Ectodermal cell (in vitro differentiated cells): Measurements from ENCODE around the gene SRSF4.

Experiments used
- H3K27ac ChIP-seq: 2 replicates; pipeline ENCODE4 v1.7.0; 2013; ENCODE audit warnings: mild to moderate bottlenecking, low read depth, low read length; ENCODE audit not compliant: insufficient read depth, poor library complexity, severe bottlenecking
- H3K27me3 ChIP-seq: 2 replicates; pipeline ENCODE4 v1.7.0; 2013; ENCODE audit warnings: mild to moderate bottlenecking, low read length; ENCODE audit not compliant: insufficient read depth, control insufficient read depth, poor library complexity, severe bottlenecking
- H3K36me3 ChIP-seq: one replicate; pipeline ENCODE4 v1.7.0; 2013; ENCODE audit warnings: low read length; ENCODE audit not compliant: control insufficient read depth, insufficient read depth
- H3K4me1 ChIP-seq: one replicate; pipeline ENCODE4 v1.7.0; 2013; ENCODE audit warnings: low read length; ENCODE audit not compliant: control insufficient read depth, insufficient read depth
- H3K4me3 ChIP-seq: 2 replicates; pipeline ENCODE4 v1.7.0; 2013; ENCODE audit warnings: low read depth, low read length, control low read depth; ENCODE audit not compliant: insufficient read depth
- H3K9me3 ChIP-seq: 2 replicates; pipeline ENCODE4 v1.7.0; 2013; ENCODE audit warnings: mild to moderate bottlenecking, low read length, moderate library complexity; ENCODE audit not compliant: control insufficient read depth
- WGBS, 2 experiments: methylation state at CpG; one replicate each; pipeline ENCODE4 v1.1.7; 2013; ENCODE audit warnings: missing lambda C conversion rate in 2 of 2; 5-methylcytosine and 5-hydroxymethylcytosine counted together

The SRSF4 gene

DNA sequence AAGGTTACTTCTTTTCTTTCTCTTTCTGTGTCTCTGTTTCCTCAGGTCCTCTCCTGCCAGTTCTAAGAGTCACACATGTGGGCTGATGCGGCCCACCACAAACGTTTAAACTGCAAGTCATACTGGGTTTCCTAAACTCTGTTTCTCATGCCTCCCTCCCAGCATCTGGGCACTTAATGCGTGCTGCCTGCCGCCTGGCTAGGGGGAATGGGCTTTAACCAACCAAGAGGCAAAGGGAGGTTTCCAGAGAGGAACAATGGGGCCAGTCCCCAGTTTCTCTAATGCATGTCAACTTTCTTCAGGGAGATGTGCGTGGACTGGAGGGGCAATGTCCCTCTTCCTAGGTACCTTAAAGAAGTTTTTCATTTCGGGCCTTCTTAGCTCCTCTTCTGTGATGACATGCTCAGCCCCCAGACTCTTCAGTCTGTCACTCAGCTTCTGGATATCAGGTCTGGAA is 19.9 kb upstream of the SRSF4 start:
- H3K4me3 ChIP-seq, result no peak overlapping the region
- no peaks in the 10 kb centered on the region for H3K4me1 ChIP-seq
- no peaks in the 10 kb centered on the region for H3K9me3 ChIP-seq
- no peaks in the 10 kb centered on the region for H3K27me3 ChIP-seq
- WGBS, 2 experiments, result 95% methylated on average over 6 of the region's 6 CpGs
- peaks cover 22% of the 10 kb centered on the region for H3K36me3 ChIP-seq
- no peak overlapping the region for H3K27ac ChIP-seq

DNA sequence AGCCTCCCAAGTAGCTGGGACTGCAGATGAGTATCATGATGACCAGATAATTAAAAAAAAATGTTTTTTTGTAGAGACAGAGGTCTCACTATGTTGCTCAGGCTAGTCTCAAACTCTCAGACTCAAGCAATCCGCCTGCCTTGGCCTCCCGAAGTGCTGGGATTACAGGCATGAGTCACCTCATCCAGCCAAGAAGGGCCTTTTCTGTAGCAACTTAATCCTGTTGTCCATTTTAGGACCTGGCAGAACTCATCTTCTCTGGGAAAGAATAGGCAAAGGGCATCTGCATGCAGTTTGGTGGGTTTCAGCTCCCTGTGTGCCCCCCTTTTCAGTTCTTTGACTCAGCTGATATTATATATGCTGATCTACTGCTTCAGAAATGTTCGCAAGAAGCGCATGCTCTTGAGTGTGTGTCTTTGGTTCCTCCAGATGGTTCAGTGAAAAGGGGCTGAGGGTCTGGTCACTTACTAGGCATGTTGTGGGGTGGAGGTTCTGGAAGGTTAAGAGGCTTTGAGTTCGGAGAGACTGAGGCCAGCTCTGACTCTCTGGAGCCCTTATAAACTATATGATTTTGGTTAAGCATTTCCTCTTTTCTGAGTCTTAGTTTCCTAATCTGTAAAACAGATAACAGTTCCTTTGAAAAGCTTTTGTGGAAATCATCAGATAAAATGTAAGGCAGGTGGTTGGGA is 19.4 kb upstream of the SRSF4 start:
- 95 to 97% methylated on average over 4 to 5 of the region's 5 CpGs for WGBS, 2 experiments
- no peaks in the 10 kb centered on the region for H3K27me3 ChIP-seq

DNA sequence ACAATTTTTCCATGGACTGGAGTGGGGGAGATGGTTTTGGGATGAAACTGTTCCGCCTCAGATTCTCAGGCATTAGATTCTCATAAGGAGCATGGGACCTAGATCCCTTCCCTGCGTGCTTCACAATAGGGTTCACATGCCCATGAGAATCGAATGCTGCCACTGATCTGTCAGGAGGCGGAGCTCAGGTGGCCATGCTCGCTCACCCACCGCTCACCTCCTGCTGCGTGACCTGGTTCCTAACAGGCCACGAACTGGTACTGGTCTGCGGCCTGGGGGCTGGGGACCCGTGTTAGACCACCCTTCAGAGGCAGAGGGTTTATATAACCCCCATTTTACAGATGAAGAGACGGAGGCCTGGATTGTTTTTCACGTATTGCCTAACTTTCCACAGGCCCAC is 16.3 kb upstream of the SRSF4 start:
- WGBS, 2 experiments, result 84 to 88% methylated on average over 12 of the region's 12 CpGs
- Histone ChIP-seq H3K4me3 (no peak overlapping the region), H3K4me1 (no peaks in the 10 kb centered on the region), H3K9me3 (no peaks in the 10 kb centered on the region), H3K36me3 (peaks cover 17% of the 10 kb centered on the region), H3K27ac (no peak overlapping the region), H3K27me3 (no peaks in the 10 kb centered on the region)

More for the DNA sequence above, 19.4 kb upstream of the SRSF4 start:
- Histone ChIP-seq H3K27ac (no peak overlapping the region), H3K36me3 (peaks cover 20% of the 10 kb centered on the region), H3K9me3 (no peaks in the 10 kb centered on the region), H3K4me1 (no peaks in the 10 kb centered on the region), H3K4me3 (no peak overlapping the region)

DNA sequence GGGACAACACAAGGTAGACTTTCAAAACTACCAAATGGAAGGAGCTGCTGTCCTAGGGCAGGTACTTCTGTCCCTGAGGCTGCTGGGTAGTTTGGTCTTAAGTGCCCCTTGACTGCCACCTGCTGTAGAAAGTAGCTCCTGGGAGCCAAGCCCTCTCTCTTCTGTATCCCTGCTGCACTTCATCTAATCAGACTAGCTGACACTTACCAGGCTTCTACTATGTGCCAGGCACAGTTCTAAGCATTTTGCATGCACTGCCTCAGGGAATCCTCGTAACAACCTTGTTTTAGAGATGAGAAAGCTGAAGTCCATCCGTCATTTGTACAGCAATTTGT is 15.9 kb upstream of the SRSF4 start:
- Histone ChIP-seq H3K4me3 (no peak overlapping the region), H3K27me3 (no peaks in the 10 kb centered on the region), H3K9me3 (no peaks in the 10 kb centered on the region), H3K4me1 (no peaks in the 10 kb centered on the region), H3K36me3 (peaks cover 17% of the 10 kb centered on the region), H3K27ac (no peak overlapping the region)
- WGBS, 2 experiments, result 94 to 95% methylated on average over 2 of the region's 2 CpGs

DNA sequence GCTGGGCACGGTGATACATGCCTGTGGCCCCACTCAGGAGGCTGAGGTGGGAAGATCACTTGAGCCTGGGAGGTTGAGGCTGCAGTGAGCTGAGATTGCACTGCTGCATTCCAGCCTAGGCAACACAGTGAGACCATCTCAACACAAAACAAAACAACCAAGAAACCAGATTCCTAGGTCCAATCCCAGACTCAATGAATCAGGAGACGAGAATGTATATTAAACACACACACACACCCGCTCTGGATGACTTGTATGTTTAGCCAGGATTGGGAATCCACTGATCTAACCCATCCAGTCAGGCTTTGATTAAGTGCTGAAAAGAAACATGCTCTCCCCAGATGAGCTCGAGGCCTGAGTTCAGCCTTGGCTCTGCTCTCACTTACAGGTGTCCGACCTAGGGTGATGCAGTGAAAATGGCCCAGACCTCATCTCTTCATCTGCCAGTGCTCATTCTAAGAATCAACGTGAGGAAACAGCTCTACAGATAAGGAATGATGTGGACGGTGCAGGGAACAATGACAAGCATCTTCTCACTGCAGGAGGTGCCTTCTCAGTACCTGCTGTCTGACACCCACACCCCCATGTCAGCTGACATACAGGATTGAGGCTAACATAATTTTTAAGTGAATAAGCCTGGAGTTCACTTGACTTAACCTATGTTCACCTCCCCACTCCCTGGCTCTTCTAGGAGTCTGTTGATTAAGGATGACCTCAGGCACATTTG is 15.3 kb upstream of the SRSF4 start:
- no peak overlapping the region for H3K27ac ChIP-seq
- no peaks in the 10 kb centered on the region for H3K9me3 ChIP-seq
- peaks cover 17% of the 10 kb centered on the region for H3K36me3 ChIP-seq
- no peaks in the 10 kb centered on the region for H3K27me3 ChIP-seq
- 87 to 89% methylated on average over 7 of the region's 7 CpGs for WGBS, 2 experiments
- no peaks in the 10 kb centered on the region for H3K4me1 ChIP-seq
- no peak overlapping the region for H3K4me3 ChIP-seq

DNA sequence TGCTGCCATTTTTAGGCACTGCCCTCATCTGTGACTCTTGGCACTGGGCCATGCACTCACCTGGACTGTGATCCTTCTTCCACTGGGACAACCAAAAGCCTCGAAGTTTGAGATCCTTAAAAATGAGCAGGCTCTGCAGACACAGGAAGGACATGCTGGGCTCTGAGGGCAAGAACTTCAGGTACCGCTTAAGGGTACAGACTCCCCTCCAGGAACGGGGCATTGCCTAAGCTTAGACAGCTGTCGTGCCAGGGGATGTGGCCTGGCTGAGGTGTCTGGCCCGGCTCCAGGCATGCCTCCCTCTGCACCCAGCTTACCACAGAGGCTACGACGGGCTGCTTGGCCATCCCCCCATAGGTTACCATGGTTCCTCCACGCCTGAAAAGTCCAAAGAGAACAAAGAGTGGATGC is 14.2 kb upstream of the SRSF4 start:
- H3K27me3 ChIP-seq, result no peaks in the 10 kb centered on the region
- H3K36me3 ChIP-seq, result peaks cover 8% of the 10 kb centered on the region
- no peak overlapping the region for H3K27ac ChIP-seq
- H3K4me3 ChIP-seq, result no peak overlapping the region
- no peaks in the 10 kb centered on the region for H3K4me1 ChIP-seq
- 95 to 96% methylated on average over 8 of the region's 8 CpGs for WGBS, 2 experiments
- no peaks in the 10 kb centered on the region for H3K9me3 ChIP-seq

DNA sequence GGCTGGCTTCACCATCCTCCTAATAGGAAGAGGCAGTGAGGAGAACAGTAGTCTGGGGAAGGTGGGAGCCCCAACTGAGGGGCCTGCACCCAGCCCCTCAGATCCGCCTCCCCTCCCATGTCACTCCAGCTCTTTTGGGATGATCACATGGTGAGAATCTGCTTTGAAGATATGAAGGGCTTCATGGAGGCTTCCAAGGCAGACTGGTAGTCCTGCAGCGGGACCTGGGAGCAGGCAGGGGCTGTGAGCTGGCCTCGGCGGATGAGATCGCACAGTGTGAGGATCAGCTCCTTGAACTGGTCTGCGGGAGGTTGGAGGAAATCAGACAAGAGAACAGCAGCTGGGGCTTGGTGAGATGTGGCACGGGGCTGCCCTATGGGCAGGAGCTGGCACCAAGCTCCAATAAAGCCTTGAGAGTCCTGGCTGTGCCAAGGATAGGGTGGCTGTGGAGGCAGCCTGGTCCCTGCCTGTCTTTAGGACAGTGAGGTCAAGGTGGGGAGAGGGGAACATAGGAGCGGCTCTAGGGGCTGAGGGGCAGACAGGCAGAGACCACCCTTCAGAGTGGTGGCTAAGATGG is 12.3 kb upstream of the SRSF4 start:
- WGBS, 2 experiments, result 95% methylated on average over 8 of the region's 8 CpGs
- H3K36me3 ChIP-seq, result no peaks in the 10 kb centered on the region

DNA sequence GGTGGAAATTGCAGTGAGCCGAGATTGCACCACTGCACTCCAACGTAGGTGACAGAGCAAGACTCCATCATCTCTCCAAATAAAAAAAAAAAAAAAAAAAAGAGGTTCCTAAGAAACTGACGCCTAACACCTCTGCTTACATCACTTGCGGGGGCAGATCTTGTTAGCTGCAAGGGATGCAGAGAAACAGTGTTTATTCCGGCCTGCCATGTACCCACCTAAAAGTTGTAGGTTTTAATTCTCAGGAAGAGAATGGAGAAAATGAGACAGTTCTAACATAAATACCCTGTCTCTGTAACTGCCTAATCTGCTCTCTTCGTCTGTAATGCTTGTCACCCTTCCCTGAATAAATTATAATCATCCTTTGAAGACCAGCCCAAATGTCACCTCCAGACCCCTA is 9.0 kb upstream of the SRSF4 start:
- Histone ChIP-seq H3K4me3 (no peak overlapping the region), H3K9me3 (no peaks in the 10 kb centered on the region), H3K27ac (no peak overlapping the region), H3K27me3 (no peaks in the 10 kb centered on the region), H3K36me3 (no peaks in the 10 kb centered on the region), H3K4me1 (no peaks in the 10 kb centered on the region)
- 93 to 94% methylated on average over 6 of the region's 6 CpGs for WGBS, 2 experiments

More for the DNA sequence above, 12.3 kb upstream of the SRSF4 start:
- Histone ChIP-seq H3K27me3 (no peaks in the 10 kb centered on the region), H3K4me3 (no peak overlapping the region), H3K27ac (no peak overlapping the region), H3K4me1 (no peaks in the 10 kb centered on the region), H3K9me3 (no peaks in the 10 kb centered on the region)

DNA sequence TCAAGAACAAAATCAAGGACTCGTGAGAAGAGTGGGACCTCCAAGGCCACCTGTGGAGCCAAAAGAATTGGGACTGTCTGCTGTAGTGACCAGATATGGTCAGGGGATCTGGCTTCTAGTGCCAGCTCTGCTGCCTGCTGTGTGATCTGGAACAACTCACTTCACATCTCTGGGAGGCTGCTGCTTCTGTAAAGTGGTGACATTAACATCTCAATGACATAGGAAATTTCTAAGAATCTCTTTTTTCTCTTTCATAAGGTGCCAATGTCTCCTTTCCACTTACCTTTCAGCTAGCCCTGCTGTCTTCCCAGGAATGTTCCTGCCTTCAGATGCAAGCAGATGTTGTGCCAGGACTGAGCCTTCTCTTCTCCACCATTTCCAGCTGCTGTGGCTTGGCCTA is 5.0 kb upstream of the SRSF4 start:
- H3K36me3 ChIP-seq, result no peaks in the 10 kb centered on the region
- no peaks in the 10 kb centered on the region for H3K9me3 ChIP-seq
- H3K27me3 ChIP-seq, result no peaks in the 10 kb centered on the region
- no peak overlapping the region for H3K4me3 ChIP-seq
- no peaks in the 10 kb centered on the region for H3K4me1 ChIP-seq
- 33 to 41% methylated on average over 1 of the region's 1 CpG for WGBS, 2 experiments
- no peak overlapping the region for H3K27ac ChIP-seq

DNA sequence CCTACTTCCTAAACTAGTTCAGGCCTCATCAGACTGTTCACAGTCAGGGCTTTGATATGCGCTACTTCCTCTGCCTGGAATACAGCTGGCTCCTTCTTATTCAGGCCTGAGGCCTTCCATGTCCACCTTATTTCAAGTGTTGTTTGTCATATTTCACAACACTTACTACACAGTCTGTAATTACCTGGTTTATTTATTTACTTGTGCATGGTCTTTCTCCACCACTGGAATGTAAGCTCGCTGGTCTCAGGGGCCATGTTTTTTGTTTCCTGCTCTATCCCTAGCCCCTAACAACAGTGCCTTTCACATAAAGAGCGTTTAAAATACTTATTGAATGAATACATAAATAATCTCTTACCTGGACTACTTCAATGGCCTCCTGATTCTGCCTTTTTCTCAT is 4.6 kb upstream of the SRSF4 start:
- Histone ChIP-seq H3K4me1 (no peaks in the 10 kb centered on the region), H3K36me3 (no peaks in the 10 kb centered on the region), H3K27me3 (no peaks in the 10 kb centered on the region), H3K4me3 (no peak overlapping the region), H3K9me3 (no peaks in the 10 kb centered on the region), H3K27ac (no peak overlapping the region)
- WGBS, 2 experiments, result 76 to 85% methylated on average over 2 to 3 of the region's 3 CpGs
